K562 (cell line): ENCODE results near the gene NANS. TPM values are rescaled to one million over a fixed set of nuclear protein-coding genes. Genes with fewer than 3 reads are reported as not detected.

Experiments
- CBX2 ChIP-seq: fragments of 200-600 bp; sonication (generic); IDR thresholded peaks from one replicate; pipeline ENCODE4 v1.6.1; 2012; ENCODE audit warnings: mild to moderate bottlenecking, low read length, inconsistent platforms; ENCODE audit not compliant: insufficient read depth, poor library complexity, severe bottlenecking
- CEBPG ChIP-seq, 3 experiments: fragments of 200-800 bp in 1 of 3; sonication (Bioruptor generic) in 1 of 3; sonication (generic) in 1 of 3; formaldehyde crosslinking in 1 of 3; IDR thresholded peaks in 2 of 3; conservative IDR thresholded peaks in 1 of 3; 2 replicates each; pipeline versions ENCODE4 v1.6.1 to v1.8.0; 2016 to 2022; ENCODE audit warnings: missing compliant biosample characterization in 2 of 3, missing genetic modification characterization in 2 of 3, mild to moderate bottlenecking in 1 of 3, missing genetic modification reagents in 1 of 3
- CREB3 ChIP-seq: fragments of 450-650 bp; conservative IDR thresholded peaks from 2 replicates; pipeline ENCODE4 v1.6.1; 2016; ENCODE audit warnings: missing genetic modification characterization, low read depth, mild to moderate bottlenecking, missing compliant biosample characterization, moderate library complexity
- GTF2E2 ChIP-seq: fragments of 200-800 bp; sonication (Bioruptor generic); IDR thresholded peaks from 2 replicates; pipeline ENCODE4 v1.6.1; 2016; ENCODE audit warnings: missing genetic modification characterization, missing compliant biosample characterization
- HES1 ChIP-seq: fragments of 450-650 bp; IDR thresholded peaks from 2 replicates; pipeline ENCODE4 v1.6.1; 2016; ENCODE audit warnings: low read depth, mild to moderate bottlenecking, moderate library complexity
- MED1 ChIP-seq: sonication (generic); formaldehyde crosslinking; IDR thresholded peaks from 2 replicates; pipeline ENCODE4 v1.8.1; 2023; ENCODE audit warnings: missing genetic modification reagents, borderline replicate concordance
- NCOR1 ChIP-seq: fragments of 450-650 bp; IDR thresholded peaks from 2 replicates; pipeline ENCODE4 v1.6.1; 2016; ENCODE audit warnings: mild to moderate bottlenecking, moderate library complexity
- NFIX ChIP-seq: fragments of 250-450 bp; sonication (Bioruptor Pico); IDR thresholded peaks from 2 replicates; pipeline ENCODE4 v1.4.0; 2020; ENCODE audit warnings: low read depth, mild to moderate bottlenecking, moderate library complexity
- PRDM10 ChIP-seq: fragments of 450-650 bp; IDR thresholded peaks from 2 replicates; pipeline ENCODE4 v1.6.1; 2018; ENCODE audit not compliant: partially characterized antibody
- RFX5 ChIP-seq: IDR thresholded peaks from 2 replicates; pipeline ENCODE4 v1.6.1; 2011; ENCODE audit warnings: low read depth, mild to moderate bottlenecking, improper control_type of control experiment, low read length
- RREB1 ChIP-seq: fragments of 250-450 bp; sonication (Bioruptor Pico); IDR thresholded peaks from 2 replicates; pipeline ENCODE4 v1.4.0; 2020
- USF1 ChIP-seq: sonication (generic); formaldehyde crosslinking; IDR thresholded peaks from 2 replicates; pipeline ENCODE4 v1.9.0; 2022; ENCODE audit warnings: mild to moderate bottlenecking, missing genetic modification reagents
- ZNF24 ChIP-seq: fragments of 450-650 bp; IDR thresholded peaks from 2 replicates; pipeline ENCODE4 v1.6.1; 2016
- ZNF316 ChIP-seq: fragments of 450-650 bp; IDR thresholded peaks from 2 replicates; pipeline ENCODE4 v1.6.1; 2016
- polyA plus RNA-seq, 8 experiments: library from polyadenylated mRNA; depleted of rRNA in 4 of 8; stranded (reverse) in 5 of 8; unstranded in 3 of 8; fragments of >200 nt; fragmentation: Nextera tagmentation in 2 of 8; fragmentation: Illumina TruSeq in 1 of 8; extraction: Ambion mirVana in 2 of 8; extraction: Trizol in 1 of 8; gene quantifications; 2 replicates each; pipeline versions ENCODE4 v1.2.1 to v1.2.3, GENCODE V29; 2011 to 2014; ENCODE audit warnings: inconsistent platforms in 1 of 8, missing spikeins in 1 of 8
- total RNA-seq, 7 experiments: library from RNA; depleted of rRNA in 6 of 7; stranded (reverse); fragments of >200 nt in 6 of 7; fragmentation: Illumina TruSeq in 2 of 7; extraction: Trizol in 2 of 7; gene quantifications; 2 replicates each; pipeline versions ENCODE4 v1.2.1 to v1.2.3, GENCODE V29; 2011 to 2021; ENCODE audit warnings: low replicate concordance in 1 of 7

Gene NANS
- total and polyA plus RNA-seq, 9 of the 15 experiments (the other 6 are each of a cell fraction or from before 2014, with no cell fraction given) = 37.1 to 181 (median 137) TPM

- TF ChIP-seq CBX2 = no peak
- TF ChIP-seq ZNF316 = no peak
- no peak for TF ChIP-seq PRDM10
- no peak for TF ChIP-seq GTF2E2 (tag)
- TF ChIP-seq NCOR1 = no peak
- TF ChIP-seq CREB3 (tag) = peak; percentile 97
- no peak for TF ChIP-seq RFX5
- no peak for TF ChIP-seq USF1 (CRISPR knock-in tag)
- no peak for TF ChIP-seq ZNF24
- TF ChIP-seq HES1 = no peak
- no peak for TF ChIP-seq NFIX (CRISPR knock-in tag)
- no peak for TF ChIP-seq RREB1 (CRISPR knock-in tag)
- no peak for TF ChIP-seq MED1 (CRISPR knock-in tag)
- no peak for TF ChIP-seq CEBPG (CRISPR knock-in tag; IDR thresholded peaks at IDR 0.05)
- no peak for TF ChIP-seq CEBPG (tag; conservative IDR thresholded peaks at IDR 0.05 in 1 of 2, IDR thresholded peaks at IDR 0.05 in 1 of 2)
Measured at GRCh38 chr9:98049288-98050072, 7.1 kb upstream of the NANS start (continued).
